Adrenal gland (tissue), 12 donors: ENCODE measurements around the gene NCOA5. TPM values are rescaled to one million over a fixed set of nuclear protein-coding genes. Genes with fewer than 3 reads are reported as not detected.

Source experiments
- DNase-seq, 7 donors: peaks; one replicate each; pipeline ENCODE4 v3.0.0-alpha.2; 2019 to 2020
- H3K27ac ChIP-seq, 5 donors: fragments of 200-600 bp; sonication (generic) in 4 of 5; 1 replicate in 3 of 5; 2 replicates in 2 of 5; pipeline versions ENCODE4 v1.5.1 to v1.8.0; 2016 to 2020; ENCODE audit warnings: mild to moderate bottlenecking in 1 of 5
- H3K27me3 ChIP-seq: fragments of 200-600 bp; 2 replicates; pipeline ENCODE4 v1.8.0; 2021
- H3K36me3 ChIP-seq, 2 donors: fragments of 200-600 bp; replicated peaks in 1 of 2; 1 replicate in 1 of 2; 2 replicates in 1 of 2; pipeline versions ENCODE4 v1.5.1 to v1.8.0; 2018 to 2022
- H3K4me1 ChIP-seq, 2 donors: fragments of 200-600 bp; replicated peaks in 1 of 2; 1 replicate in 1 of 2; 2 replicates in 1 of 2; pipeline versions ENCODE4 v1.5.1 to v1.8.0; 2018 to 2021
- H3K4me3 ChIP-seq, 4 donors: fragments of 200-600 bp; sonication (generic) in 3 of 4; one replicate each; pipeline ENCODE4 v1.5.1; 2016 to 2018
- H3K9me3 ChIP-seq, 3 donors: fragments of 200-600 bp; sonication (generic) in 1 of 3; replicated peaks in 1 of 3; 1 replicate in 2 of 3; 2 replicates in 1 of 3; pipeline versions ENCODE4 v1.5.1 to v1.8.0; 2016 to 2021
- POLR2A ChIP-seq, 2 donors: fragments of 450-650 bp; IDR thresholded peaks; one replicate each; pipeline ENCODE4 v1.6.1; 2017; ENCODE audit warnings: antibody characterized with exemption in 2 of 2, mild to moderate bottlenecking in 2 of 2, moderate library complexity in 1 of 2
- WGBS, 4 donors: extraction: QIAGEN DNeasy Blood & Tissue Kit in 2 of 4; methylation state at CpG; one replicate each; pipeline versions ENCODE4 v1.1.5 to v1.1.7; 2013 to 2017; 5-methylcytosine and 5-hydroxymethylcytosine counted together
- intact Hi-C, 2 donors: fragments of 100-400 bp; cut with DNase I; formaldehyde crosslinking; loops; one replicate each; pipeline versions ENCODE4 v1.14.1 to v1.15.0; 2022 to 2023
- polyA plus RNA-seq, 3 donors: library from polyadenylated mRNA; stranded (reverse); fragments of 200-250 nt in 2 of 3; fragments of 350-450 nt in 1 of 3; fragmentation: Illumina TruSeq in 1 of 3; extraction: RNeasy Lipid Tissue Mini Kit (QIAGEN cat#74804) in 1 of 3; gene quantifications; one replicate each; pipeline ENCODE4 v1.2.3, GENCODE V29; 2013 to 2014
- total RNA-seq, 9 donors: library from RNA; depleted of rRNA in 4 of 9; stranded (reverse); fragments of >200 nt in 4 of 9; fragments of 120-200 nt in 1 of 9; fragmentation: NEBNext Ultra II Directional in 1 of 9; extraction: Animal tissue kit (Norgen Biotek cat#: 25700) in 1 of 9; gene quantifications; one replicate each; pipeline versions ENCODE4 v1.1.0 to v1.2.4, GENCODE V29; 2013 to 2023
- TF ChIP-seq, protein P1 (sequence below), 6 experiments: fragments of 450-650 bp in 4 of 6; fragments of 200-600 bp in 2 of 6; sonication (generic) in 1 of 6; IDR thresholded peaks; 1 replicate in 5 of 6; 2 replicates in 1 of 6; pipeline versions ENCODE4 v1.5.1 to v1.8.0; 2016 to 2021; ENCODE audit warnings: antibody characterized with exemption in 6 of 6, mild to moderate bottlenecking in 2 of 6, moderate library complexity in 1 of 6
- donor health status: healthy with polysubstance abuse.
- donor health status: Bipolar disorder and iron deficiency.
- donor health status: DM: yes; HTN: yes; CAD: no.
- donor health status: DM: no; HTN: no; CAD: no.
- donor health status: DM: no; HTN: no; CAD: no.
- donor health status: DM: yes; HTN: yes; CAD: no.

NCOA5 gene
- total and polyA plus RNA-seq, 12 donors, result 17.8 to 44.8 (median 24.7) TPM

DNA sequence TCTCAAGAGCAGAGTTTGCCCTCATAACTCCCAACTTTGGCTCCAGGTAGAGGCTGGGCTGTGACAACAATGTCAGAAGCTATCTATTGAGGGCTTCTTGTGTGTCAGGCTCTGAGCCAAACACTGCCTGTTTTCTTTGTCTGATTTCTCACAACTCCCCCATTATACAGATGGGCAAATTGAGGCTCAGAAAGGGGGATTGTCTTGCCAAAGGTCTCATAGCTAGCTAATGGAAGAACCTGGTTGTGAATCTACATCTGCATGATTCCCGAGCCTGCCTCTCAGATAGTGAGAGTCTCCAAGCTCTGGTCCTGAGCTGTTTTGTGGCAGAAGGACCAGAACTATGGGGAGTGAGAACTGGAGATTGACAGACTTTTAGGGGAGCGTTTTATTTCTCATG, 29.8 kb upstream of the NCOA5 start:
- DNase-seq, result no peak
- intact Hi-C loops, result no loop called here
- peaks cover 0 to 9% of the 10 kb centered on the region in 2 donors for H3K4me1 ChIP-seq

DNA sequence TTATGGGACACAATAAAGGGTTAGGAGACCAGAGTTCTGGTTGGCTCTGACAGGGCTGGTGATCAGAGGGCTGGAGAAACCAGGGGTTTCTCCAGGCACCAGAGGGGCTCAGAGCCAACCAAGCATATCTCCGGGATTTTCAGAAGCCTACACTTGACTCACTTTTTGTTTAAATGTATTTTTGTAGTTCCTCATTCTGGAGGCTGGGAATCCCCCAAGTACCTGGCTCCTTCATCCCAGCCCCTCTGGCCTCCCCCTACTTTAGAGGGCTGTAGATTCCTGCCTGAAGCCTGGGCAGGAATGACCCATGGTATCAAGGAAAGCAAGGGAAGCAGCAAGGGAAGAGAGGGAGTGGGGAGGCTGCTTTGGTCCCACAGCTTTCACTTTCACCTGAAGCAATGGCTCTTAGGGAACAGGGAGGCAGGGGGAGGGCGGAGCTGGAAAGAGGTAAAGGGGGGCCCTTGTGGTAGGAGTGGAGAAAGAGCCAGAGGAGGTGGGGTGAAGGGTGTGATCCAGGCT, 29.3 kb upstream of the NCOA5 start:
- WGBS, 4 donors, result 55 to 74% (median 69%) methylated on average over 2 of the region's 2 CpGs
- intact Hi-C loops, result no loop called here
- Histone ChIP-seq H3K27ac (peak overlapping the region in 2 of 5 donors; percentile 17 to 81), H3K36me3 (peaks cover 0 to 17% of the 10 kb centered on the region in 2 donors), H3K27me3 (no peaks in the 10 kb centered on the region), H3K4me1 (peaks cover 0 to 9% of the 10 kb centered on the region in 2 donors), H3K9me3 (no peaks in the 10 kb centered on the region), H3K4me3 (peak overlapping the region in 1 of 4 donors; percentile 61)
- TF ChIP-seq POLR2A (IDR thresholded peaks at IDR 0.05), result no peak
- TF ChIP-seq, protein P1, sequence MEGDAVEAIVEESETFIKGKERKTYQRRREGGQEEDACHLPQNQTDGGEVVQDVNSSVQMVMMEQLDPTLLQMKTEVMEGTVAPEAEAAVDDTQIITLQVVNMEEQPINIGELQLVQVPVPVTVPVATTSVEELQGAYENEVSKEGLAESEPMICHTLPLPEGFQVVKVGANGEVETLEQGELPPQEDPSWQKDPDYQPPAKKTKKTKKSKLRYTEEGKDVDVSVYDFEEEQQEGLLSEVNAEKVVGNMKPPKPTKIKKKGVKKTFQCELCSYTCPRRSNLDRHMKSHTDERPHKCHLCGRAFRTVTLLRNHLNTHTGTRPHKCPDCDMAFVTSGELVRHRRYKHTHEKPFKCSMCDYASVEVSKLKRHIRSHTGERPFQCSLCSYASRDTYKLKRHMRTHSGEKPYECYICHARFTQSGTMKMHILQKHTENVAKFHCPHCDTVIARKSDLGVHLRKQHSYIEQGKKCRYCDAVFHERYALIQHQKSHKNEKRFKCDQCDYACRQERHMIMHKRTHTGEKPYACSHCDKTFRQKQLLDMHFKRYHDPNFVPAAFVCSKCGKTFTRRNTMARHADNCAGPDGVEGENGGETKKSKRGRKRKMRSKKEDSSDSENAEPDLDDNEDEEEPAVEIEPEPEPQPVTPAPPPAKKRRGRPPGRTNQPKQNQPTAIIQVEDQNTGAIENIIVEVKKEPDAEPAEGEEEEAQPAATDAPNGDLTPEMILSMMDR (IDR thresholded peaks at IDR 0.05), result no peak
- DNase-seq, result peak in 1 of 7 donors; percentile 51

More for the DNA sequence above, 29.8 kb upstream of the NCOA5 start:
- Histone ChIP-seq H3K27me3 (no peaks in the 10 kb centered on the region), H3K4me3 (no peak overlapping the region), H3K9me3 (no peaks in the 10 kb centered on the region), H3K36me3 (peaks cover 0 to 21% of the 10 kb centered on the region in 2 donors), H3K27ac (peak overlapping the region in 1 of 5 donors; percentile 17)
- 72 to 83% (median 79%) methylated on average over 2 of the region's 2 CpGs for WGBS, 4 donors
- no peak for TF ChIP-seq POLR2A (IDR thresholded peaks at IDR 0.05)
- TF ChIP-seq, protein P1 (IDR thresholded peaks at IDR 0.05), result no peak

DNA sequence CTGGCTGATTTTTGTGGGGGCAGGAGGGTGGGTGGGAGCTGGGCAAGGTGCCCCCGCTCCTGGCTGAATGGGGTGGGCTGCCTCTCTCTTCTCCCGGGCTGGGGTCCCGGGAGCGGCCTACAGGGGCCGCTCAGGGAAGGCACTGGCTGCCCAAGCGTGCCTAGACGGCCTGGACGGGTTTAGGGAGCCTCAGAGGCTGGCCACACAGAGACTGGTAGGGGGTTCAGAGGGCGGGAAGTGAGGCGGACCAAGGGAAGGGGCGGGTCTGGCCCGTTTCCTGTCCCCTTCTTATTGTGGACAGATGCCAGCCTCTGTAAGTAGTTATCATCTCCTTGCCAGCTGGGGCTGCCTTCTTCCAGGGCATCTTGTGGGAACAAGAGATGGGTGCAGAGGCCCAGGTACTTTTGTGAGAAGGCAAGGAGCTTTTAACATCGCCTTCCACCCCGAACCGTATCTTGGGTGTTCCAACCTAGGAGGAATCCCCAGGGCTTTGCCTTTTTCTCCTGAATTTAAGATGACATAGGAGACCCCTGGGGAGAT, 28.8 kb upstream of the NCOA5 start:
- intact Hi-C loops, result no loop called here
- H3K4me1 ChIP-seq, result peaks cover 0 to 9% of the 10 kb centered on the region in 2 donors
- H3K27ac ChIP-seq, result peak overlapping the region in 4 of 5 donors; percentile 21 to 81 (median 63)
- WGBS, 4 donors, result 40 to 60% (median 48%) methylated on average over 11 to 15 of the region's 15 CpGs
- no peaks in the 10 kb centered on the region for H3K27me3 ChIP-seq
- peaks cover 0 to 12% of the 10 kb centered on the region in 2 donors for H3K36me3 ChIP-seq
- DNase-seq, result peak in 6 of 7 donors; percentile 25 to 68 (median 38)
- H3K4me3 ChIP-seq, result peak overlapping the region in 1 of 4 donors; percentile 61
- TF ChIP-seq, protein P1 (IDR thresholded peaks at IDR 0.05), result no peak
- TF ChIP-seq POLR2A (IDR thresholded peaks at IDR 0.05), result no peak
- no peaks in the 10 kb centered on the region for H3K9me3 ChIP-seq

DNA sequence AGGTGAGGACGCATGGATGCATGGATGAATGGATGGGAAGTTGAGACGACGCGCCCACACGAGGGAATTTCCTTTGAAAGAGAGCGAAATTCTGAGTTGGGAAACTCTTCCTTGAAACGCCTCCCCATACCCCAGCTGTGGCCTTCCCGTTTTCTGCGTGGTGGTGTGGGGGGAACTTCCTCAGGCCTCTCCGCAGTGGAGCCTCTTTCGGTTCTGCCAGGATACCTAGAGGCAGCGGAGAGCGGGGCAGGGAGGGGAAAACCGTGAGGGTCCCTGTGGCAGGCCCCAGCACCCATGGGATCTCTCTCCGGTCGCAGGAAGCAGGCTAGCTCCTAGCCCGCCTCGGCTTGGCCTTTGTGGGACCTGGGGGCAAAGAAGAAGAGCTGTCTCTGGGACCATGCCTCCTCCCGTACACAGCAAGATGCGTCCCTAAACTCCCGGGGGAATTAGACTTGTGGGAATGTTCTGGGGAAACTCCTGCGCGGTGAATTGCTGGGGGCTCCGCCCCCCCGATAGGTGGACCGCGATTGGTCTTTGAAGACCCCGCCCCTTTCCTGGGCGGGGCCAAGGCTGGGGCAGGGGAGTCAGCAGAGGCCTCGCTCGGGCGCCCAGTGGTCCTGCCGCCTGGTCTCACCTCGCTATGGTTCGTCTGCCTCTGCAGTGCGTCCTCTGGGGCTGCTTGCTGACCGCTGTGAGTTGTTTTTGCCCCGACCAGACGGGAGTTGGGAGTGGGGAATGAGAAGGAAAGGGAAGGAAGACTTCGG, 28.1 kb upstream of the NCOA5 start, which contains the start of gene CD40:
CD40 (plus strand) TSS at position 611 of the 764 bp plus-strand sequence; CDS start at position 641, 30 bp downstream.
- H3K4me1 ChIP-seq, result peaks cover 0 to 9% of the 10 kb centered on the region in 2 donors
- WGBS, 4 donors, result 13 to 33% (median 20%) methylated on average over 10 to 40 of the region's 40 CpGs
- peak within 1 kb of the TSS in 1 of 4 donors; percentile 61 for H3K4me3 ChIP-seq
- peak; percentile 72 to 92 (median 82) for DNase-seq
- peak within 1 kb of the TSS in 4 of 5 donors; percentile 41 to 81 (median 63) for H3K27ac ChIP-seq
- peaks cover 0 to 9% of the 10 kb centered on the region in 2 donors for H3K36me3 ChIP-seq
- H3K9me3 ChIP-seq, result no peaks in the 10 kb centered on the region
- TF ChIP-seq, protein P1 (IDR thresholded peaks at IDR 0.05), result no peak
- TF ChIP-seq POLR2A (IDR thresholded peaks at IDR 0.05), result no peak
- no peaks in the 10 kb centered on the region for H3K27me3 ChIP-seq
- intact Hi-C loops, result no loop called here
